GM12878 (cell line): ENCODE data around the gene VRTN. TPM values are rescaled to one million over a fixed set of nuclear protein-coding genes. Genes with fewer than 3 reads are reported as not detected.

ENCODE experiments used
- ATAC-seq: fragments of 200-7000 bp; cut with Tn5 transposase; 3 replicates; pipeline ENCODE4 v1.9.1; 2020; ENCODE audit warnings: mild to moderate bottlenecking, moderate library complexity
- BruUV-seq: library from RNA; stranded (reverse); fragments of 400-500 nt; replicated peaks from 2 replicates; lab custom pipeline; 2021; lab: Mats Ljungman, UMichigan
- CTCF ChIA-PET: fragments of 300-600 bp; sonication (Branson Sonifier 250); formaldehyde crosslinking; extraction: SDS; loops from one replicate; lab custom pipeline; 2021; ENCODE audit warnings: inconsistent platforms; lab: Yijun Ruan, JAX
- POLR2A ChIA-PET: fragments of 350-600 bp; formaldehyde crosslinking; extraction: SDS; loops from one replicate; lab custom pipeline; 2021; ENCODE audit warnings: inconsistent platforms; lab: Charles Lee
- RAD21 ChIA-PET: fragments of 300-600 bp; sonication (Branson Sonifier 250); formaldehyde crosslinking; loops from one replicate; lab custom pipeline; 2023; ENCODE audit warnings: antibody characterized with exemption; ENCODE audit not compliant: unreplicated experiment; lab: Charles Lee
- SMC1A ChIA-PET: fragments of 300-600 bp; sonication (Branson Sonifier 250); formaldehyde crosslinking; loops from one replicate; lab custom pipeline; 2023; ENCODE audit not compliant: unreplicated experiment, uncharacterized antibody; lab: Charles Lee
- DNase-seq: peaks from one replicate; pipeline ENCODE4 v3.0.0-alpha.2; 2011; ENCODE audit warnings: low read depth, low spot score
- FAIRE-seq: peaks from 3 replicates; lab custom pipeline; 2011; peaks lifted over from hg19 to GRCh38; lab: Jason Lieb, UNC
- H2AFZ ChIP-seq: 2 replicates; pipeline ENCODE4 v1.6.0; 2011; ENCODE audit warnings: low read depth, low read length, control low read depth; ENCODE audit not compliant: control insufficient read depth
- H3K27ac ChIP-seq: 2 replicates; pipeline ENCODE4 v1.5.1; 2011; ENCODE audit warnings: control low read depth; ENCODE audit not compliant: control insufficient read depth, insufficient read depth
- H3K27me3 ChIP-seq, 2 experiments: replicated peaks in 1 of 2; 2 replicates each; pipeline versions ENCODE4 v1.6.0 to v1.6.1; 2011; ENCODE audit warnings: low read length in 1 of 2; ENCODE audit not compliant: control insufficient read depth in 2 of 2, insufficient read depth in 2 of 2
- H3K36me3 ChIP-seq, 2 experiments: 2 replicates each; pipeline ENCODE4 v1.5.1; 2011; ENCODE audit warnings: low read length in 1 of 2; ENCODE audit not compliant: control insufficient read depth in 2 of 2, insufficient read depth in 2 of 2
- H3K4me1 ChIP-seq: 2 replicates; pipeline ENCODE4 v1.6.1; 2011; ENCODE audit warnings: mild to moderate bottlenecking, low read length, moderate library complexity, mixed read lengths; ENCODE audit not compliant: control insufficient read depth, insufficient read depth
- H3K4me2 ChIP-seq: 2 replicates; pipeline ENCODE4 v1.6.0; 2011; ENCODE audit warnings: control low read depth; ENCODE audit not compliant: control insufficient read depth, insufficient read depth
- H3K4me3 ChIP-seq: fragments of 200-600 bp; sonication (generic); 2 replicates; pipeline ENCODE4 v1.5.1; 2016
- H3K79me2 ChIP-seq: 2 replicates; pipeline ENCODE4 v1.6.0; 2011; ENCODE audit warnings: low read length; ENCODE audit not compliant: control insufficient read depth, insufficient read depth
- H3K9ac ChIP-seq: 2 replicates; pipeline ENCODE4 v1.8.0; 2011; ENCODE audit warnings: low read length, control low read depth, mixed read lengths; ENCODE audit not compliant: control insufficient read depth, insufficient read depth
- H3K9me3 ChIP-seq: replicated peaks from 3 replicates; pipeline ENCODE4 v1.5.1; 2011; ENCODE audit warnings: mild to moderate bottlenecking, low read length; ENCODE audit not compliant: control insufficient read depth, insufficient read depth
- H4K20me1 ChIP-seq: 2 replicates; pipeline ENCODE4 v1.6.0; 2011; ENCODE audit not compliant: control insufficient read depth, insufficient read depth
- BHLHE40 ChIP-seq, 2 experiments: fragments of 450-650 bp in 1 of 2; IDR thresholded peaks; 2 replicates each; pipeline ENCODE4 v1.6.1; 2011 to 2017; ENCODE audit warnings: low read depth in 2 of 2, borderline replicate concordance in 1 of 2, improper control_type of control experiment in 1 of 2, low read length in 1 of 2, mild to moderate bottlenecking in 1 of 2
- ETV6 ChIP-seq, 2 experiments: fragments of 450-650 bp in 1 of 2; IDR thresholded peaks in 1 of 2; conservative IDR thresholded peaks in 1 of 2; 2 replicates each; pipeline ENCODE4 v1.6.1; 2014; ENCODE audit warnings: antibody characterized with exemption in 1 of 2, borderline replicate concordance in 1 of 2, low read depth in 1 of 2, mild to moderate bottlenecking in 1 of 2, moderate library complexity in 1 of 2
- IKZF1 ChIP-seq: fragments of 450-650 bp; conservative IDR thresholded peaks from 2 replicates; pipeline ENCODE4 v1.6.1; 2017; ENCODE audit warnings: antibody characterized with exemption, mild to moderate bottlenecking
- IRF4 ChIP-seq: IDR thresholded peaks from 2 replicates; pipeline ENCODE4 v1.6.1; 2011; ENCODE audit warnings: low read depth, low read length
- MYC ChIP-seq: IDR thresholded peaks from 2 replicates; pipeline ENCODE4 v1.6.1; 2011; ENCODE audit warnings: mild to moderate bottlenecking, low read length, moderate library complexity, inconsistent platforms; ENCODE audit not compliant: insufficient read depth, insufficient replicate concordance, insufficient read length, severe bottlenecking
- PAX5 ChIP-seq: IDR thresholded peaks from 2 replicates; pipeline ENCODE4 v1.6.1; 2011; ENCODE audit warnings: low read depth, low read length, borderline replicate concordance
- PRDM15 ChIP-seq: fragments of 450-650 bp; formaldehyde crosslinking; IDR thresholded peaks from 2 replicates; pipeline ENCODE4 v1.4.0; 2020; ENCODE audit warnings: mild to moderate bottlenecking, moderate library complexity
- RAD21 ChIP-seq: IDR thresholded peaks from 2 replicates; pipeline ENCODE4 v1.6.1; 2011; ENCODE audit warnings: mild to moderate bottlenecking, low read depth, low read length, moderate library complexity; ENCODE audit not compliant: insufficient read depth
- RB1 ChIP-seq: fragments of 450-650 bp; formaldehyde crosslinking; IDR thresholded peaks from 2 replicates; pipeline ENCODE4 v1.6.1; 2017; ENCODE audit warnings: mild to moderate bottlenecking, borderline replicate concordance
- STAT3 ChIP-seq: IDR thresholded peaks from 2 replicates; pipeline ENCODE4 v1.6.1; 2011; ENCODE audit warnings: low read depth, low read length, improper control_type of control experiment
- TBL1XR1 ChIP-seq: IDR thresholded peaks from 2 replicates; pipeline ENCODE4 v1.6.1; 2012; ENCODE audit warnings: low read depth, low read length, improper control_type of control experiment
- WRNIP1 ChIP-seq: IDR thresholded peaks from 2 replicates; pipeline ENCODE4 v1.6.1; 2011; ENCODE audit warnings: low read depth, low read length, improper control_type of control experiment, borderline replicate concordance
- YY1 ChIP-seq: IDR thresholded peaks from 2 replicates; pipeline ENCODE4 v1.6.1; 2011; ENCODE audit warnings: low read depth, mild to moderate bottlenecking, low read length
- ZNF384 ChIP-seq: IDR thresholded peaks from 2 replicates; pipeline ENCODE4 v1.6.1; 2012; ENCODE audit warnings: low read depth, mild to moderate bottlenecking, low read length, improper control_type of control experiment, borderline replicate concordance
- WGBS: methylation state at CpG from one replicate; pipeline ENCODE4 v1.1.6; 2016; ENCODE audit warnings: low lambda C conversion rate; ENCODE audit not compliant: insufficient replicate concordance, insufficient coverage; ENCODE audit errors: missing lambda C conversion rate; 5-methylcytosine and 5-hydroxymethylcytosine counted together
- in situ Hi-C: fragments of 300-500 bp; cut with MboI; formaldehyde crosslinking; loops from 9 replicates; pipeline ENCODE4 v1.14.3; 2018; ENCODE audit warnings: mixed read lengths
- intact Hi-C: fragments of 100-400 bp; cut with micrococcal nuclease; formaldehyde crosslinking; loops from one replicate; pipeline ENCODE4 v1.14.2; 2022; ENCODE audit not compliant: unreplicated experiment
- polyA plus RNA-seq, 11 experiments: library from polyadenylated mRNA; depleted of rRNA in 4 of 11; unstranded in 6 of 11; stranded (reverse) in 5 of 11; fragments of >200 nt; fragmentation: Nextera tagmentation in 4 of 11; fragmentation: Illumina TruSeq in 1 of 11; extraction: Ambion mirVana in 4 of 11; extraction: Trizol in 1 of 11; gene quantifications; 1 replicate in 1 of 11; 2 replicates in 10 of 11; pipeline versions ENCODE4 v1.2.1 to v1.2.3, GENCODE V29; 2011 to 2016; ENCODE audit warnings: inconsistent platforms in 2 of 11, missing spikeins in 2 of 11, low read depth in 1 of 11
- total RNA-seq, 4 experiments: library from RNA; depleted of rRNA in 3 of 4; stranded (reverse); fragments of >200 nt in 3 of 4; fragmentation: Illumina TruSeq in 1 of 4; extraction: Trizol in 1 of 4; gene quantifications; 2 replicates each; pipeline versions ENCODE4 v1.2.1 to v1.2.3, GENCODE V29; 2013 to 2021
- TF ChIP-seq, protein P1 (sequence below): IDR thresholded peaks from 2 replicates; pipeline ENCODE4 v1.6.1; 2012; ENCODE audit warnings: low read depth, low read length, improper control_type of control experiment
- TF ChIP-seq, protein P2 (sequence below): fragments of 450-650 bp; formaldehyde crosslinking; IDR thresholded peaks from 2 replicates; pipeline ENCODE4 v1.5.0; 2022; ENCODE audit warnings: mild to moderate bottlenecking, missing genetic modification characterization

Gene VRTN
- total and polyA plus RNA-seq, 10 of the 15 experiments (the other 5 are each of a cell fraction or from before 2014, with no cell fraction given), result 0.31 TPM; not detected in 9

DNA sequence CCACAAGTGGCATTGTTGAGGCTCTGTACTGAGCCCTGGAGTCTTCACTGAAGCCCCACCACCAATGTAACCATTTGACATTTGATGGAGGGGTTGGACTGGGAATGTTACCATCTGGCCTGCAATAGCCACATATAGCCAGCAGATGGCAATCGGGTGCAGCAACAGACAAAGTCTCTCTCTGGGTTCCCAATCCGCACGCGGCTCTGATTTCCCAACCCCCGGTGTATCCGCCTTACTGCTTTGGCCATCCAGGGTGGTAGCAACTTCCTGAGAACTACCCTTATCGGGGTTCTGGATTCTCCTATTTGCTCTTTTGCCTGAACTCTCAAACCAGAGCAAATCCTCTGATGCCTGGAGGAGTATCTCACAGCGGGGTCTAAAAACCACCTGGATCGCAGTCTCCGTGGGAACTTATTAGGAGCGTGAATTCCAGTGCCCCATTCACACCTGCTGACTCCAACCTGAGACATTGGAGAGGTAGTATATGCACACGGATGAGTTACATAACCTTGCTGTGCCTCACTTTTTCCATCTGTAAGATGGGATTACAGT is 14.2 kb downstream of the VRTN start:
- Histone ChIP-seq H3K9me3 (no peaks in the 10 kb centered on the region), H4K20me1 (no peaks in the 10 kb centered on the region), H3K9ac (no peak overlapping the region), H3K4me1 (no peaks in the 10 kb centered on the region), H3K27ac (no peak overlapping the region), H3K4me3 (no peak overlapping the region), H3K79me2 (no peaks in the 10 kb centered on the region), H3K27me3 (peaks cover 3 to 4% of the 10 kb centered on the region in 2 experiments), H2AFZ (no peak overlapping the region; the same call in 1 of the 2 replicates), H3K36me3 (no peaks in the 10 kb centered on the region), H3K4me2 (no peak overlapping the region)
- ChIA-PET SMC1A (interaction anchor here (1.0 to 3.1 kb wide), 3 partner anchors 20 to 128 kb away, joined by 3 to 13 read pairs (median 3); no protein-coding TSS in a partner anchor), CTCF (interaction anchor here (1.4 to 1.9 kb wide), 2 partner anchors 111 to 131 kb away, joined by 4 to 5 read pairs; partner anchors contain the start of genes ISCA2 and NPC2), RAD21 (no interaction called here), POLR2A (no interaction called here)
- peak; percentile 99 for FAIRE-seq
- peak; percentile 21 for DNase-seq
- no TSS peak for BruUV-seq
- ATAC-seq, result peak; percentile 91
- WGBS, result 24% methylated on average over 12 of the region's 12 CpGs
- intact Hi-C loops, result loop anchor here (1.0 to 5.0 kb wide), 3 partner anchors 130 to 245 kb away; no protein-coding TSS in a partner anchor
- in situ Hi-C loops, result no loop called here
- TF ChIP-seq WRNIP1 (no peak), YY1 (peak; percentile 54; the same call in 1 of the 2 replicates), IKZF1 (peak; percentile 21; the same call in 1 of the 2 replicates), MYC (no peak), BHLHE40 (IDR thresholded peaks at IDR 0.05; ENCODE audit: borderline replicate concordance in 1 of 2, low read depth in 2 of 2, low read length in 1 of 2) (peak; percentile 19 to 33; a peak in 1 of 4 replicates), IRF4 (peak; percentile 24; the same call in 1 of the 2 replicates), STAT3 (no peak), RAD21 (peak; percentile 90), ETV6 (conservative IDR thresholded peaks at IDR 0.05 in 1 of 2, IDR thresholded peaks at IDR 0.05 in 1 of 2; ENCODE audit: borderline replicate concordance in 1 of 2, low read depth in 1 of 2) (no peak), PAX5 (no peak), ZNF384 (no peak), RB1 (0 out of 2 replicates have a peak, but pooled peaks have one; percentile 43), TBL1XR1 (no peak), PRDM15 (CRISPR knock-in tag) (no peak)
- TF ChIP-seq, protein P1, sequence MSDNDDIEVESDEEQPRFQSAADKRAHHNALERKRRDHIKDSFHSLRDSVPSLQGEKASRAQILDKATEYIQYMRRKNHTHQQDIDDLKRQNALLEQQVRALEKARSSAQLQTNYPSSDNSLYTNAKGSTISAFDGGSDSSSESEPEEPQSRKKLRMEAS, result no peak
- TF ChIP-seq, protein P2, sequence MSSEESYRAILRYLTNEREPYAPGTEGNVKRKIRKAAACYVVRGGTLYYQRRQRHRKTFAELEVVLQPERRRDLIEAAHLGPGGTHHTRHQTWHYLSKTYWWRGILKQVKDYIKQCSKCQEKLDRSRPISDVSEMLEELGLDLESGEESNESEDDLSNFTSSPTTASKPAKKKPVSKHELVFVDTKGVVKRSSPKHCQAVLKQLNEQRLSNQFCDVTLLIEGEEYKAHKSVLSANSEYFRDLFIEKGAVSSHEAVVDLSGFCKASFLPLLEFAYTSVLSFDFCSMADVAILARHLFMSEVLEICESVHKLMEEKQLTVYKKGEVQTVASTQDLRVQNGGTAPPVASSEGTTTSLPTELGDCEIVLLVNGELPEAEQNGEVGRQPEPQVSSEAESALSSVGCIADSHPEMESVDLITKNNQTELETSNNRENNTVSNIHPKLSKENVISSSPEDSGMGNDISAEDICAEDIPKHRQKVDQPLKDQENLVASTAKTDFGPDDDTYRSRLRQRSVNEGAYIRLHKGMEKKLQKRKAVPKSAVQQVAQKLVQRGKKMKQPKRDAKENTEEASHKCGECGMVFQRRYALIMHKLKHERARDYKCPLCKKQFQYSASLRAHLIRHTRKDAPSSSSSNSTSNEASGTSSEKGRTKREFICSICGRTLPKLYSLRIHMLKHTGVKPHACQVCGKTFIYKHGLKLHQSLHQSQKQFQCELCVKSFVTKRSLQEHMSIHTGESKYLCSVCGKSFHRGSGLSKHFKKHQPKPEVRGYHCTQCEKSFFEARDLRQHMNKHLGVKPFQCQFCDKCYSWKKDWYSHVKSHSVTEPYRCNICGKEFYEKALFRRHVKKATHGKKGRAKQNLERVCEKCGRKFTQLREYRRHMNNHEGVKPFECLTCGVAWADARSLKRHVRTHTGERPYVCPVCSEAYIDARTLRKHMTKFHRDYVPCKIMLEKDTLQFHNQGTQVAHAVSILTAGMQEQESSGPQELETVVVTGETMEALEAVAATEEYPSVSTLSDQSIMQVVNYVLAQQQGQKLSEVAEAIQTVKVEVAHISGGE, result no peak
